Mononuclear cell (primary cell): ENCODE measurements around the gene ERGIC1. TPM values are rescaled to one million over a fixed set of nuclear protein-coding genes. Genes with fewer than 3 reads are reported as not detected.

Experiments
- H3K27me3 ChIP-seq: 2 replicates; pipeline ENCODE4 v1.6.0; 2011; ENCODE audit warnings: low read length, control low read depth; ENCODE audit not compliant: insufficient read depth
- H3K4me1 ChIP-seq: 2 replicates; pipeline ENCODE4 v1.5.1; 2011; ENCODE audit warnings: mild to moderate bottlenecking, low read length, control low read depth; ENCODE audit not compliant: insufficient read depth
- H3K4me3 ChIP-seq: 2 replicates; pipeline ENCODE4 v1.5.1; 2011; ENCODE audit warnings: mild to moderate bottlenecking, low read length, moderate library complexity
- H3K9me3 ChIP-seq: 2 replicates; pipeline ENCODE4 v1.5.1; 2011; ENCODE audit warnings: low read depth, mild to moderate bottlenecking, control low read depth, low read length
- total RNA-seq: library from RNA; depleted of rRNA; stranded (reverse); fragments of >200 nt; gene quantifications from one replicate; pipeline ENCODE4 v1.2.3, GENCODE V29; 2012

The ERGIC1 gene
- total RNA-seq, 1 donor: 63.6 TPM

DNA sequence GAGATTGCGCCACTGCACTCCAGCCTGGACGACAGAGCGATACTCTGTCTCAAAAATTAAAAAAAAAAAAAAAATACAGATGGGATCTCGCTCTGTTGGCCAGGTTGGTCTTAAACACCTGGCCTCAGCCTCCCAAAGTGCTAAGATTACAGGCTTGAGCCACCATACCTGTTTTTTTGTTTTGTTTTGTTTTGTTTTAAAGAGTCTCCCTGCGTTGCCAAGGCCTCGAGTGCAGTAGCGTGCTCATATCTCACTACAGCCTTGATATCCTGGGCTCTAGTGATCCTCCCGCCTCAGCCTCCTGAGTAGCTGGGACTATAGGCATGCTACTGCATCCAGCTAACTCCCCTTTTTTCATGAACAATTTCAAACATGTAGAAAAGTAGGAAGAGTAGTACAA lies 156.7 kb downstream of the ERGIC1 start:
- Histone ChIP-seq H3K4me3 (no peak overlapping the region), H3K9me3 (no peaks in the 10 kb centered on the region), H3K27me3 (no peaks in the 10 kb centered on the region), H3K4me1 (peaks cover 23% of the 10 kb centered on the region)

DNA sequence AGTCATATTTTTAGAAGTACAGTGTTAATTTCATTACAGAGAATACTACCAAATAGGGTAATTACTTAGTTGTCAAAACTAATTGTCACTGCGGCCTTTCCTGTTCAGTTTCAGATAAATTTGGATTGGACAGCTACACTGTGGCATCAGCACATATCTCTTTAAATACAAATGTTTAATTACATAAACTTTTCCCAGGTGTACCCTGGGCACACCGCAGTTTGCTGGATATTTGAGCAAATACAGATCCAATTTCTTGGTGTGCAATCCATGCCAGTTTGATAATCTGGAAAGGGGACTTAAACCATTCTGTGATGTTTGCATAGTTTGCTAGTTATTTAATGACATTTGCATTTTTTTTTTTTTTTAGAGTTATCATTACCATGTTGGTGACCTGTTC lies 160.4 kb downstream of the ERGIC1 start:
- Histone ChIP-seq H3K4me3 (no peak overlapping the region), H3K27me3 (no peaks in the 10 kb centered on the region), H3K9me3 (no peaks in the 10 kb centered on the region), H3K4me1 (peaks cover 9% of the 10 kb centered on the region)

DNA sequence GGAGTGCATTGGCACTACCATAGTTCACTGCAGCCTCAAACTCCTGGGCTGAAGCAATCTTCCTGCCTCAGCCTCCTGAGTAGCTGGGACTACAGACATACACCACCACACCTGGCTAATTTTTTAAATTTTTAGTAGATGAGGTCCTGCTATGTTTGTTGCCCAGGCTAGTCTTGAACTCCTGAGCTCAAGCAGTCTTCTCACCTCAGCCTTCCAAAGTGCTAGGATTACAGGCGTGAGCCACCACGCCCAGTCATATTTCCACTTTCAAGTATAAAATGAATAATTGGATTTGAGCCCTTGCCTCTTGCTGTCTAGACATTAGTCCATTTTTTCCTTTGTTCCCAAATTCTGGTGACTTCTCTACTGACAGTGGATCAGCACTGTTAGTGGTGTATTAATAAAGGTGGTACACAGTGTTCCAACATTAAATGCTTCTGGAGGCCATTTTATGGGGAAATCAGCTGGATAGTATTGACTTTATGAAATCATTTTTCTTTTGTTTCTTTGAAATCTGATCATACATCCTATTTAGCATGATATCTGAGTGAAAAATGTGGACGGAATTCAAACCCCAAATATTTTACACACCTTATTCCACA lies 165.4 kb downstream of the ERGIC1 start:
- peaks cover 35% of the 10 kb centered on the region for H3K4me1 ChIP-seq
- H3K4me3 ChIP-seq: no peak overlapping the region
- H3K27me3 ChIP-seq: no peaks in the 10 kb centered on the region
- no peaks in the 10 kb centered on the region for H3K9me3 ChIP-seq

DNA sequence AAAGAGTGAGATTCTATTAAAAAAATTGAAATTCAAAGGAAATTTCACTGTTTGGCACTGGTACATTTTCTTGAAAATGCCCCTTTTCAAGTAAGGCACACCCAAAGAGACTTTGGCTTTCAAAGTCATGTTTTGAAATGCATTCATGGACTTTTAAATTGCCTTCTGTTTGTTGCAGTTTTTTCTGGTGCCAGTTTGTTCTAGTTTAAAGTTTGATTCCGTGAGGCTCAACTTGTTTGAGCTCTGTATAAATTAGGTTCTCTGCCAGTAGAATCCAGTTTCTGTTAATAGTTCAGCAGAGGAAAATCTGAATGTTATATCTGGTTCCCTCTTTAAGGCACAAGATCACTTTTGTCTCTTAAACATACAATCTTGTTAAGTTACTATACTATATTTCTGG lies 165.9 kb downstream of the ERGIC1 start:
- no peak overlapping the region for H3K4me3 ChIP-seq
- H3K9me3 ChIP-seq: no peaks in the 10 kb centered on the region
- H3K4me1 ChIP-seq: peaks cover 37% of the 10 kb centered on the region
- H3K27me3 ChIP-seq: no peaks in the 10 kb centered on the region

DNA sequence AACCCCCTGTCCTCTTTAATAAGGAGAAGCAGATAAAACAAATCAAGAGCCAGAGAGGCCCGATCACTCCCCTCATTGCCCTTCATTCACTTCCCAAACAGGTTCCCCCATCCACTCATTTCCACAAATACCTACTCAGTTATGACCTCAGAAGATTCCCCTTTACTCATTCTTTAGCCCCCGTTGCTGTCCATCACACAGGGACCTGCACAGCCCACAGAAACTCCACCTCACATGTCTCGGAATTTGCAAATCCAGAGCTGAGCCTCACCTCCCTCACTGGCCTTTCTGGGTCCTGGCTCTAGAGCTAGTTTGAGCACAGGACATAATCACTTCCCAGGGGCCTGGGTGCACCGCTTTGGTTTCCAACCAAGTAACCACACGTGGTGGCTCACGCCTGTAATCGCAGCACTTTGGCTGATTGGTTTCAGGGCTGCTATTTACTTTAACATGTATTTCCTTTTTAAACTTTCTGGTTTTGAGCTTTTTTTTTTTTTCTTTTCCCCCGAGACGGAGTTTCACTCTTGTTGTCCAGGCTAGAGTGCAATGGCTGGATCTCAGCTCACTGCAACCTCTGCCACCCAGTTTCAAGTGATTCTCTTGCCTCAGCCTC lies 167.3 kb downstream of the ERGIC1 start:
- H3K4me1 ChIP-seq: peaks cover 37% of the 10 kb centered on the region
- H3K9me3 ChIP-seq: no peaks in the 10 kb centered on the region
- H3K27me3 ChIP-seq: no peaks in the 10 kb centered on the region
- no peak overlapping the region for H3K4me3 ChIP-seq

Other genes with a start within 250 kb of the ERGIC1 start
- gene NEURL1B, start 193.0 kb upstream of the ERGIC1 start, total RNA-seq: 0.10 TPM
- gene DUSP1, start 63.1 kb upstream of the ERGIC1 start, total RNA-seq: 3,538 TPM
- gene RPL26L1, start 125.2 kb downstream of the ERGIC1 start, total RNA-seq: 13.4 TPM
- gene ATP6V0E1, start 149.5 kb downstream of the ERGIC1 start, total RNA-seq: 61.7 TPM
- 161 TPM for gene CREBRF, start 222.1 kb downstream of the ERGIC1 start, total RNA-seq